Endothelial cell of umbilical vein (primary cell): ENCODE results near the gene RFWD3. TPM values are rescaled to one million over a fixed set of nuclear protein-coding genes. Genes with fewer than 3 reads are reported as not detected.

Experiments
- BruUV-seq: library from RNA; stranded (reverse); fragments of 400-500 nt; replicated peaks from 2 replicates; lab custom pipeline; 2021; lab: Mats Ljungman, UMichigan
- CTCF ChIA-PET: fragments of 300-600, 350-600 bp; sonication (Branson Sonifier 250); formaldehyde crosslinking; loops from one replicate; lab custom pipeline; 2021; ENCODE audit warnings: antibody characterized with exemption, inconsistent platforms; lab: Charles Lee
- POLR2A ChIA-PET: fragments of 300-600, 350-600 bp; sonication (Branson Sonifier 250); formaldehyde crosslinking; loops from one replicate; lab custom pipeline; 2021; ENCODE audit warnings: antibody characterized with exemption, inconsistent platforms; lab: Charles Lee
- DNase-seq: peaks from one replicate; pipeline ENCODE4 v3.0.0-alpha.2; 2011; ENCODE audit warnings: low read depth, low spot score
- FAIRE-seq: peaks from 2 replicates; lab custom pipeline; 2011; peaks lifted over from hg19 to GRCh38; lab: Jason Lieb, UNC
- H2AFZ ChIP-seq: 2 replicates; pipeline ENCODE4 v1.6.0; 2012; ENCODE audit warnings: low read depth, low read length, control low read depth, inconsistent platforms
- H3K27ac ChIP-seq: 2 replicates; pipeline ENCODE4 v1.5.1; 2011; ENCODE audit warnings: low read depth, mild to moderate bottlenecking, control low read depth, low read length, moderate library complexity; ENCODE audit not compliant: insufficient read depth
- H3K27me3 ChIP-seq, 2 experiments: 2 replicates each; pipeline versions ENCODE4 v1.6.0 to v1.6.1; 2011; ENCODE audit warnings: low read length in 2 of 2, mixed read lengths in 1 of 2; ENCODE audit not compliant: control insufficient read depth in 2 of 2, insufficient read depth in 2 of 2
- H3K36me3 ChIP-seq, 2 experiments: 2 replicates in 1 of 2; 3 replicates in 1 of 2; pipeline ENCODE4 v1.5.1; 2011; ENCODE audit warnings: low read length in 2 of 2, mild to moderate bottlenecking in 1 of 2, moderate library complexity in 1 of 2; ENCODE audit not compliant: control insufficient read depth in 2 of 2, insufficient read depth in 2 of 2; ENCODE audit errors: extremely low read depth in 1 of 2
- H3K4me1 ChIP-seq: 3 replicates; pipeline ENCODE4 v1.5.1; 2011; ENCODE audit warnings: mild to moderate bottlenecking, low read length; ENCODE audit not compliant: control insufficient read depth, insufficient read depth; ENCODE audit errors: extremely low read depth
- H3K4me2 ChIP-seq: 2 replicates; pipeline ENCODE4 v1.6.1; 2011; ENCODE audit warnings: low read length, control low read depth, mixed read lengths; ENCODE audit not compliant: insufficient read depth
- H3K4me3 ChIP-seq, 3 experiments: fragments of 200-600 bp in 1 of 3; sonication (generic), shearing (Covaris generic) in 1 of 3; replicated peaks in 1 of 3; 2 replicates each; pipeline ENCODE4 v1.5.1; 2011 to 2016; ENCODE audit warnings: control low read depth in 3 of 3, low read length in 3 of 3, mild to moderate bottlenecking in 2 of 3, inconsistent platforms in 1 of 3, low read depth in 1 of 3, moderate library complexity in 1 of 3; ENCODE audit not compliant: insufficient read depth in 1 of 3
- H3K79me2 ChIP-seq: 2 replicates; pipeline ENCODE4 v1.6.0; 2012; ENCODE audit warnings: low read length, inconsistent platforms; ENCODE audit not compliant: control insufficient read depth, insufficient read depth
- H3K9ac ChIP-seq: replicated peaks from 2 replicates; pipeline ENCODE3; 2011; ENCODE audit warnings: low read length, control low read depth; ENCODE audit not compliant: insufficient read depth; ENCODE audit errors: extremely low read depth
- H3K9me1 ChIP-seq: replicated peaks from 3 replicates; pipeline ENCODE4 v1.6.0; 2011; ENCODE audit warnings: mild to moderate bottlenecking, low read length; ENCODE audit not compliant: control insufficient read depth, insufficient read depth; ENCODE audit errors: extremely low read depth
- H3K9me3 ChIP-seq: replicated peaks from 2 replicates; pipeline ENCODE4 v1.5.1; 2012; ENCODE audit warnings: low read length, inconsistent platforms; ENCODE audit not compliant: control insufficient read depth, insufficient read depth
- H4K20me1 ChIP-seq: replicated peaks from 2 replicates; pipeline ENCODE3; 2011; ENCODE audit warnings: mild to moderate bottlenecking, low read length; ENCODE audit not compliant: control insufficient read depth, insufficient read depth; ENCODE audit errors: extremely low read depth
- EZH2 ChIP-seq: IDR thresholded peaks from 2 replicates; pipeline ENCODE4 v1.6.1; 2012; ENCODE audit warnings: borderline replicate concordance, low read depth, mild to moderate bottlenecking, moderate library complexity, low read length, inconsistent platforms; ENCODE audit not compliant: severe bottlenecking
- FOS ChIP-seq: IDR thresholded peaks from 2 replicates; pipeline ENCODE4 v1.6.1; 2011; ENCODE audit warnings: mild to moderate bottlenecking, low read length, moderate library complexity, borderline replicate concordance; ENCODE audit not compliant: insufficient read depth
- GATA2 ChIP-seq: IDR thresholded peaks from 2 replicates; pipeline ENCODE4 v1.7.0; 2011; ENCODE audit warnings: low read depth, mild to moderate bottlenecking, moderate library complexity, mixed read lengths, low read length; ENCODE audit not compliant: insufficient read length, insufficient read depth
- JUN ChIP-seq: IDR thresholded peaks from 2 replicates; pipeline ENCODE4 v1.6.1; 2011; ENCODE audit warnings: borderline replicate concordance, low read depth; ENCODE audit not compliant: insufficient read length, insufficient read depth
- MYC ChIP-seq: IDR thresholded peaks from one replicate; pipeline ENCODE4 v1.6.1; 2011; ENCODE audit warnings: mild to moderate bottlenecking, low read depth, low read length
- POLR2A ChIP-seq: IDR thresholded peaks from 2 replicates; pipeline ENCODE4 v1.6.1; 2012; ENCODE audit warnings: low read depth, mild to moderate bottlenecking, control low read depth, low read length
- POLR2AphosphoS5 ChIP-seq: IDR thresholded peaks from 2 replicates; pipeline ENCODE4 v1.6.1; 2012; ENCODE audit warnings: low read depth, mild to moderate bottlenecking, control low read depth, low read length, moderate library complexity; ENCODE audit not compliant: insufficient read depth
- dilution Hi-C: fragments of 300-500 bp; cut with MboI; formaldehyde crosslinking; loops from one replicate; pipeline ENCODE4 v1.15.0; 2019; ENCODE audit warnings: low sequenced_read_pairs; ENCODE audit not compliant: extremely low pct_ligation_motif_present
- intact Hi-C: fragments of 100-400 bp; cut with micrococcal nuclease; formaldehyde crosslinking; loops from one replicate; pipeline ENCODE4 v1.10.0; 2022
- polyA plus RNA-seq, 4 experiments: library from polyadenylated mRNA; depleted of rRNA in 3 of 4; stranded (reverse) in 3 of 4; unstranded in 1 of 4; fragments of >200 nt; gene quantifications; 2 replicates each; pipeline versions ENCODE4 v1.2.1 to v1.2.3, GENCODE V29; 2011 to 2012; ENCODE audit warnings: missing spikeins in 1 of 4
- total RNA-seq: library from RNA; stranded (reverse); gene quantifications from 2 replicates; pipeline ENCODE4 v1.2.3, GENCODE V29; 2021
- TF ChIP-seq, protein P1 (sequence below): IDR thresholded peaks from 2 replicates; pipeline ENCODE4 v1.6.1; 2011; ENCODE audit not compliant: insufficient read depth, insufficient read length
- TF ChIP-seq, protein P2 (sequence below), 2 donors: IDR thresholded peaks; 1 replicate in 1 of 2; 2 replicates in 1 of 2; pipeline ENCODE4 v1.5.1; 2011; ENCODE audit warnings: low read length in 2 of 2, mild to moderate bottlenecking in 2 of 2, moderate library complexity in 2 of 2, control low read depth in 1 of 2, inconsistent platforms in 1 of 2, low read depth in 1 of 2; ENCODE audit not compliant: insufficient read depth in 1 of 2; ENCODE audit errors: extremely low read depth in 1 of 2

RFWD3 gene
- total and polyA plus RNA-seq, 2 donors (not counting 3 experiments of a cell fraction or from before 2014, with no cell fraction given) = 27.3 to 51.6 TPM

DNA sequence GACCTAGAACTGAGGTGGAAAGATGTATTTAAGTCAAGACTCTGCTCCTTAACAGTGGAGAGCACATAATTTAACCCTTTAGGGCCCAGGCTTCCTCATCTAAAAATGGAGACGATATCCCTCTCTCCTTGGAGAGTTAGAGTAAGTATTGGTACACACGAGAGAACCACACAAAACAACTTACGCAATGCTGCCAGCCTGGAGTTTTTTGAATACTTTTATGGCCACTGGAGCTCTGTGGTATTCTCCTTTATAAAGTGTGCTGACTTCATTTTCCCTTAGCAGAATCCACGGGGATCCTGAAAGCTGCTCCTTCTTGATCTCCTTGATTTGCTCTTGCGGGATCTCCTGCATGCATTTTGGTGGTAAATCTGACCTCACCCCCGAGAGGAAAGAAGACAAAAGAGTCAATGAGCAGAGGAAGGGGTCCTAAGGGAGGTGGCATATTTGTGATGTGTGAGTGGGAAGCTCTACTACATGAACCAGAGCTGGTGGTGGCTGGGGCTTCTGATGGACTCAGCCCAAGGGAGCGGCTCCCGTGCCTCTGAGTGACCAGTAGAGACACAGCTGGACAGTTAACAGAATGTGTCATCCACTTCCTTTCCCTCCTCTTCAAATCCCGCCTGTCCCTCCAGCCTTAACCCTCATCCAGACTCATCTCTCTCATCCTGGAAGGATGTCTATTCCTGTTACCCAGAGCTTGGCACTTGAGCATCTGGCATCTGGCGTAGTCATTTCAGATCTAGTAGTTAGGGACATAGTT, 24.6 kb upstream of the RFWD3 start:
- no peak overlapping the region for H2AFZ ChIP-seq
- DNase-seq = no peak
- no peak for FAIRE-seq
- intact Hi-C loops (no loop called here), dilution Hi-C loops (no loop called here)
- H3K36me3 ChIP-seq = peaks cover 8 to 10% of the 10 kb centered on the region in 2 experiments
- H3K9ac ChIP-seq = no peak overlapping the region
- H3K27me3 ChIP-seq = no peaks in the 10 kb centered on the region
- H3K4me1 ChIP-seq = peaks cover 4% of the 10 kb centered on the region
- TF ChIP-seq, protein P1, sequence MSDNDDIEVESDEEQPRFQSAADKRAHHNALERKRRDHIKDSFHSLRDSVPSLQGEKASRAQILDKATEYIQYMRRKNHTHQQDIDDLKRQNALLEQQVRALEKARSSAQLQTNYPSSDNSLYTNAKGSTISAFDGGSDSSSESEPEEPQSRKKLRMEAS = no peak
- TF ChIP-seq MYC (no peak), JUN (no peak), POLR2A (no peak), POLR2AphosphoS5 (no peak), FOS (no peak), EZH2 (no peak), GATA2 (no peak)
- TF ChIP-seq, protein P2, sequence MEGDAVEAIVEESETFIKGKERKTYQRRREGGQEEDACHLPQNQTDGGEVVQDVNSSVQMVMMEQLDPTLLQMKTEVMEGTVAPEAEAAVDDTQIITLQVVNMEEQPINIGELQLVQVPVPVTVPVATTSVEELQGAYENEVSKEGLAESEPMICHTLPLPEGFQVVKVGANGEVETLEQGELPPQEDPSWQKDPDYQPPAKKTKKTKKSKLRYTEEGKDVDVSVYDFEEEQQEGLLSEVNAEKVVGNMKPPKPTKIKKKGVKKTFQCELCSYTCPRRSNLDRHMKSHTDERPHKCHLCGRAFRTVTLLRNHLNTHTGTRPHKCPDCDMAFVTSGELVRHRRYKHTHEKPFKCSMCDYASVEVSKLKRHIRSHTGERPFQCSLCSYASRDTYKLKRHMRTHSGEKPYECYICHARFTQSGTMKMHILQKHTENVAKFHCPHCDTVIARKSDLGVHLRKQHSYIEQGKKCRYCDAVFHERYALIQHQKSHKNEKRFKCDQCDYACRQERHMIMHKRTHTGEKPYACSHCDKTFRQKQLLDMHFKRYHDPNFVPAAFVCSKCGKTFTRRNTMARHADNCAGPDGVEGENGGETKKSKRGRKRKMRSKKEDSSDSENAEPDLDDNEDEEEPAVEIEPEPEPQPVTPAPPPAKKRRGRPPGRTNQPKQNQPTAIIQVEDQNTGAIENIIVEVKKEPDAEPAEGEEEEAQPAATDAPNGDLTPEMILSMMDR (IDR thresholded peaks at IDR 0.05; ENCODE audit: extremely low read depth in 1 of 2, insufficient read depth in 1 of 2, low read depth in 1 of 2, low read length in 2 of 2) = no peak
- no peak overlapping the region for H3K27ac ChIP-seq
- no TSS peak for BruUV-seq
- no peaks in the 10 kb centered on the region for H3K9me3 ChIP-seq
- no peak overlapping the region for H3K4me3 ChIP-seq
- no peaks in the 10 kb centered on the region for H4K20me1 ChIP-seq
- peaks cover 9% of the 10 kb centered on the region for H3K79me2 ChIP-seq
- POLR2A ChIA-PET = no interaction called here
- H3K4me2 ChIP-seq = no peak overlapping the region
- H3K9me1 ChIP-seq = no peaks in the 10 kb centered on the region
- CTCF ChIA-PET = interaction anchor here (0.7 to 1.0 kb wide), 2 partner anchors 9 to 40 kb away, joined by 3 read pairs; no protein-coding TSS in a partner anchor
